Lower leg skin (tissue), 4 donors: ENCODE measurements around the gene NKIRAS2. TPM values are rescaled to one million over a fixed set of nuclear protein-coding genes. Genes with fewer than 3 reads are reported as not detected.

Source experiments
- DNase-seq, 2 donors: peaks; one replicate each; pipeline ENCODE4 v3.0.0-alpha.2; 2019; ENCODE audit warnings: low spot score in 2 of 2
- H3K4me3 ChIP-seq: fragments of 200-600 bp; sonication (generic); 2 replicates; pipeline ENCODE4 v1.5.1; 2017; ENCODE audit warnings: mild to moderate bottlenecking, low read depth; ENCODE audit not compliant: poor library complexity, severe bottlenecking
- CTCF ChIP-seq, 3 donors: fragments of 450-650 bp; IDR thresholded peaks; one replicate each; pipeline ENCODE4 v1.5.1; 2016; ENCODE audit warnings: antibody characterized with exemption in 3 of 3, mild to moderate bottlenecking in 3 of 3, moderate library complexity in 2 of 3
- POLR2A ChIP-seq, 2 donors: fragments of 450-650 bp; IDR thresholded peaks; one replicate each; pipeline ENCODE4 v1.6.1; 2016 to 2017; ENCODE audit warnings: antibody characterized with exemption in 2 of 2, mild to moderate bottlenecking in 1 of 2, moderate library complexity in 1 of 2
- WGBS, 2 donors: methylation state at CpG; one replicate each; pipeline ENCODE4 v1.1.5; 2018; 5-methylcytosine and 5-hydroxymethylcytosine counted together
- intact Hi-C: fragments of 100-400 bp; cut with DNase I; formaldehyde crosslinking; loops from one replicate; pipeline ENCODE4 v1.15.0; 2023; ENCODE audit warnings: low total_unique reads
- total RNA-seq, 4 donors: library from RNA; depleted of rRNA; stranded (reverse); fragments of >200 nt; gene quantifications; one replicate each; pipeline ENCODE4 v1.1.0, GENCODE V29; 2016

The NKIRAS2 gene
- total RNA-seq, 4 donors from 2014 or later = 44.6 to 57.9 (median 52.3) TPM

DNA sequence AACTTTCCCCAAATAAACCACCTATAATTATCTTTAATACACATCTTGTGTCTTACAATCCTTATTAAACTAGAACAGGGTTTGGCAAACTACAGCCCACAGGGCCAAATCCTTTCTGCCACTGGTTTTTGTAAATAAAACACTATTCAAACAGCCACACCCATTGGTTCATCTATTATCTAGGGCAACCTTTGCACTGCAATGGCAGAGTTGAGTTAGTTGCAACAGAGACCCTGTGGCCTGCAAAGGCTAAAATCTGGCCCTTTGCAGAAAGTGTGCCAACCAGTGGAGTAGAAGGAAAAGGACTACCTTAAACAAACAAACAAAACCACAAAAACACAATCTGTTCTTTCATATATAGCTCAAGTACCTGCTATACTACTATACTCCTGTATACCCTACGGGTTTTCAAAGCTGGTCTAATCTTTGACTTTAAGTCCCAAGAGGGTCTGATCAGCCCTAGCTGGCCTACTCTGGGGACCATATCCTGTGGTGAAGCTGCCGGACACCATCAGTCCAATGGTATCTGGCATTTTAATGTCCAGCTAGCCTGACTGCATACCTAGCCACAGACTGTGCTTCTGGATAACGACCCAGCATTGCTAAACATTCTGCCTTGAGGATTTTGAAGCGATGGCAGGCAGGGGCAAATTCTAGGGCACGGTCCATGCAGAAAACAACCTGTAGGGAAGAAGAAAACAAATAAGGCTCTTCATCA, 30.0 kb upstream of the NKIRAS2 start:
- no peak for TF ChIP-seq CTCF (IDR thresholded peaks at IDR 0.05)
- TF ChIP-seq POLR2A (IDR thresholded peaks at IDR 0.05) = no peak
- intact Hi-C loops = no loop called here
- peak in 1 of 2 donors; percentile 21 for DNase-seq

DNA sequence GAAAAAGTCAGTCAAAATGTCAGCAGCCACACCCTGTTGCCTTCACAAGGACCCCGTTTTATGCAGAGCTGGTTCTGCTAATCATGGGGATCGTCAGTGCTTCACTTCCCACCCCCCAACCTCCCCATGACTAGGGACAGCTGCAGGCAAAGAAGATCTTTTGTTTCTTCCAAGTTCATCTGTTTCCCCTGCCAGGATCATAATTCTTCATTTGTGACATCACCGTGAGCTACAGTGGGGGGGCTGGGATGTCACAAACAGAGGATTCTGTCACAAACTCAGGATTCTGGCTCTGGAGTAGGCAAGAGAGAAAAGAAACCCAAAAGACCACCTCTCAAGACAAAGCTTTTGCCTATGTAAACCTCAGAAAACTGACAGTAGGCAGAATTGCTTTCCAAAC, 27.3 kb upstream of the NKIRAS2 start:
- DNase-seq = peak in 1 of 2 donors; percentile 2
- WGBS, 2 donors = 51 to 62% methylated on average over 3 of the region's 3 CpGs
- no peak overlapping the region for H3K4me3 ChIP-seq
- intact Hi-C loops = no loop called here
- TF ChIP-seq POLR2A (IDR thresholded peaks at IDR 0.05) (no peak), CTCF (IDR thresholded peaks at IDR 0.05) (no peak)

More for the DNA sequence above, 30.0 kb upstream of the NKIRAS2 start:
- H3K4me3 ChIP-seq = no peak overlapping the region
- 94 to 95% methylated on average over 5 of the region's 5 CpGs for WGBS, 2 donors

DNA sequence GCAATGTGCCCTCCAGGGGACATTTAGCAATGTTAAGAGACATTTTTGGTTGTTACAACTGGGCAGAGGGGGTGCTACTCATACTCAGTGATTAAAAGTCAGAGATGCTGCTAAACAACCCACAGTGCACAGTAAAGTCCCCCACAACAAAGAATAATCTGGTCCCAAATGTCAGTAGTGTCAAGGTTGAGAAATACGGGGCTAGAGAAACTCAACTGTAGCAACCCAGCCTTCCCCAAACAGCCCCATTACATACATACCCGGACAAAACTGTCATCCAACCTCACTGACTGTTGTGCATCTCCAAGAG, 23.1 kb upstream of the NKIRAS2 start:
- DNase-seq = no peak
- no peak overlapping the region for H3K4me3 ChIP-seq
- WGBS, 2 donors = 94 to 98% methylated on average over 2 of the region's 2 CpGs
- TF ChIP-seq CTCF (IDR thresholded peaks at IDR 0.05) (no peak), POLR2A (IDR thresholded peaks at IDR 0.05) (no peak)
- intact Hi-C loops = loop anchor here (5.0 kb wide), 1 partner anchor 820 kb away; no protein-coding TSS in a partner anchor

GRCh38 chr17:41998497-41998896, 21.4 kb upstream of the NKIRAS2 start:
- no peak overlapping the region for H3K4me3 ChIP-seq
- no peak for DNase-seq
- WGBS, 2 donors = 38 to 40% methylated on average over 2 of the region's 2 CpGs
- intact Hi-C loops = loop anchor here (5.0 kb wide), 1 partner anchor 819 kb away; no protein-coding TSS in a partner anchor
- no peak for TF ChIP-seq CTCF (IDR thresholded peaks at IDR 0.05)

GRCh38 chr17:42000413-42001133, 19.3 kb upstream of the NKIRAS2 start:
- intact Hi-C loops = no loop called here
- WGBS, 2 donors = 84 to 85% methylated on average over 3 of the region's 3 CpGs
- DNase-seq = no peak
- H3K4me3 ChIP-seq = no peak overlapping the region
- TF ChIP-seq POLR2A (IDR thresholded peaks at IDR 0.05) = no peak
- no peak for TF ChIP-seq CTCF (IDR thresholded peaks at IDR 0.05)
